DMS153 treated with DMSO at 0.1 percent for 48 hours (cell line): Measurements from ENCODE around the gene NUTM2F.
"Not testable (repeated sequence)": the region's sequence is repeated elsewhere in the genome, so short reads cannot be mapped to it uniquely, and the experiment has no call there.

Experiments
- DNase-seq: peaks from one replicate; lab custom pipeline; 2025; ENCODE audit not compliant: unreplicated experiment; lab: John Stamatoyannopoulos, UW

Gene NUTM2F

GRCh38 chr9:94317949-94318657 lies 10.3 kb downstream of the NUTM2F start:
- not testable (repeated sequence) for DNase-seq

- DNase-seq: not testable (repeated sequence)
Observed at GRCh38 chr9:94316236-94316635, 12.2 kb downstream of the NUTM2F start.

GRCh38 chr9:94315034-94315984 lies 13.1 kb downstream of the NUTM2F start:
- not testable (repeated sequence) for DNase-seq

- DNase-seq: no peak
Observed at GRCh38 chr9:94303321-94303720, 25.1 kb downstream of the NUTM2F start.

GRCh38 chr9:94302426-94302825 lies 26.0 kb downstream of the NUTM2F start:
- DNase-seq: no peak

GRCh38 chr9:94301583-94301982 lies 26.9 kb downstream of the NUTM2F start:
- no peak for DNase-seq

GRCh38 chr9:94300470-94301301 lies 27.8 kb downstream of the NUTM2F start:
- DNase-seq: no peak

GRCh38 chr9:94298949-94299599 lies 29.4 kb downstream of the NUTM2F start:
- DNase-seq: no peak

- no peak for DNase-seq
Observed at GRCh38 chr9:94289691-94290090, 38.8 kb downstream of the NUTM2F start.

GRCh38 chr9:94287877-94288513 lies 40.4 kb downstream of the NUTM2F start:
- no peak for DNase-seq

- DNase-seq: no peak
Observed at GRCh38 chr9:94286116-94286515, 42.3 kb downstream of the NUTM2F start.

- no peak for DNase-seq
Observed at GRCh38 chr9:94281101-94281500, 47.3 kb downstream of the NUTM2F start.

GRCh38 chr9:94280409-94280989 lies 47.9 kb downstream of the NUTM2F start:
- no peak for DNase-seq

GRCh38 chr9:94277885-94278536 lies 50.4 kb downstream of the NUTM2F start:
- DNase-seq: no peak

GRCh38 chr9:94277029-94277428 lies 51.4 kb downstream of the NUTM2F start:
- not testable (repeated sequence) for DNase-seq

- no peak for DNase-seq
Observed at GRCh38 chr9:94270009-94270408, 58.4 kb downstream of the NUTM2F start.

- peak; percentile 7 for DNase-seq
Observed at GRCh38 chr9:94269264-94269663, 59.2 kb downstream of the NUTM2F start.
